K562 (cell line): ENCODE results near the gene SLC29A2. TPM values are rescaled to one million over a fixed set of nuclear protein-coding genes. Genes with fewer than 3 reads are reported as not detected.

Experiments
- ATAC-seq: fragments of 200-7000 bp; cut with Tn5 transposase; 3 replicates; pipeline ENCODE4 v1.9.1; 2020; ENCODE audit warnings: moderate library complexity
- BruUV-seq: library from RNA; stranded (reverse); fragments of 400-500 nt; replicated peaks from 2 replicates; lab custom pipeline; 2021; lab: Mats Ljungman, UMichigan
- CTCF ChIA-PET: fragments of 300-600 bp; formaldehyde crosslinking; extraction: SDS; loops from one replicate; lab custom pipeline; 2021; ENCODE audit warnings: low intra/inter-chr PET ratio; lab: Yijun Ruan, JAX
- POLR2A ChIA-PET: fragments of 300-600, 350-650 bp; sonication (Branson Sonifier 250); formaldehyde crosslinking; extraction: SDS; loops from one replicate; lab custom pipeline; 2021; ENCODE audit warnings: antibody characterized with exemption, inconsistent platforms; lab: Yijun Ruan, JAX
- DNase-seq, 4 experiments: peaks; one replicate each; pipeline versions ENCODE4 v3.0.0 to v3.0.0-alpha.2; 2011 to 2018; ENCODE audit warnings: low spot score in 3 of 4, mixed read lengths in 3 of 4; ENCODE audit errors: extremely low read depth in 1 of 4
- FAIRE-seq: peaks from 2 replicates; lab custom pipeline; 2011; peaks lifted over from hg19 to GRCh38; lab: Jason Lieb, UNC
- H2AFZ ChIP-seq: 2 replicates; pipeline ENCODE4 v1.6.0; 2011; ENCODE audit warnings: low read depth, low read length, control low read depth, inconsistent platforms
- H3K27ac ChIP-seq: fragments of 200-600 bp; 3 replicates; pipeline ENCODE4 v1.8.0; 2011; ENCODE audit warnings: low read depth, mild to moderate bottlenecking, control low read depth, inconsistent platforms, low read length, moderate library complexity, mixed read lengths; ENCODE audit errors: extremely low read depth
- H3K27me3 ChIP-seq, 2 experiments: fragments of 300-600 bp in 1 of 2; 2 replicates in 1 of 2; 3 replicates in 1 of 2; pipeline versions ENCODE4 v1.6.0 to v1.8.0; 2011; ENCODE audit warnings: inconsistent platforms in 2 of 2, low read length in 2 of 2, mild to moderate bottlenecking in 1 of 2, mixed read lengths in 1 of 2, moderate library complexity in 1 of 2; ENCODE audit not compliant: control insufficient read depth in 2 of 2, insufficient read depth in 2 of 2
- H3K36me3 ChIP-seq: fragments of 300-600 bp; 3 replicates; pipeline ENCODE4 v1.8.0; 2011; ENCODE audit warnings: mild to moderate bottlenecking, low read length, inconsistent platforms; ENCODE audit not compliant: control insufficient read depth, insufficient read depth
- H3K4me1 ChIP-seq, 2 experiments: fragments of 200-600 bp in 1 of 2; replicated peaks in 1 of 2; 2 replicates in 1 of 2; 3 replicates in 1 of 2; pipeline versions ENCODE4 v1.5.1 to v1.8.0; 2011; ENCODE audit warnings: inconsistent platforms in 2 of 2, low read length in 2 of 2, mild to moderate bottlenecking in 1 of 2, mixed read lengths in 1 of 2, moderate library complexity in 1 of 2; ENCODE audit not compliant: control insufficient read depth in 2 of 2, insufficient read depth in 2 of 2
- H3K4me2 ChIP-seq: 2 replicates; pipeline ENCODE4 v1.6.1; 2011; ENCODE audit warnings: low read length, control low read depth, inconsistent platforms, mixed read lengths; ENCODE audit not compliant: insufficient read depth
- H3K4me3 ChIP-seq: fragments of 200-600 bp; sonication (generic), shearing (Covaris generic); 2 replicates; pipeline ENCODE4 v1.5.1; 2016; ENCODE audit warnings: control low read depth, inconsistent platforms
- H3K79me2 ChIP-seq: fragments of 200-600 bp; 3 replicates; pipeline ENCODE4 v1.8.0; 2011; ENCODE audit warnings: low read length, inconsistent platforms; ENCODE audit not compliant: control insufficient read depth, insufficient read depth
- H3K9ac ChIP-seq, 2 experiments: 2 replicates each; pipeline versions ENCODE4 v1.6.0 to v1.6.1; 2011; ENCODE audit warnings: low read depth in 2 of 2, low read length in 2 of 2, control low read depth in 1 of 2, inconsistent platforms in 1 of 2, mild to moderate bottlenecking in 1 of 2, mixed read lengths in 1 of 2; ENCODE audit not compliant: insufficient read depth in 1 of 2
- H3K9me1 ChIP-seq: one replicate; pipeline ENCODE4 v1.6.0; 2011; ENCODE audit warnings: inconsistent platforms, mild to moderate bottlenecking, low read length, moderate library complexity; ENCODE audit not compliant: control insufficient read depth, insufficient read depth
- H3K9me3 ChIP-seq: replicated peaks from 2 replicates; pipeline ENCODE4 v1.5.1; 2011; ENCODE audit warnings: low read depth, low read length, inconsistent platforms; ENCODE audit not compliant: control insufficient read depth, insufficient read depth
- H4K20me1 ChIP-seq: replicated peaks from 2 replicates; pipeline ENCODE4 v1.6.1; 2011; ENCODE audit warnings: low read length, inconsistent platforms, mixed read lengths; ENCODE audit not compliant: control insufficient read depth, insufficient read depth
- ADNP ChIP-seq: fragments of 200-800 bp; sonication (Bioruptor generic); IDR thresholded peaks from 2 replicates; pipeline ENCODE4 v1.6.1; 2016; ENCODE audit warnings: missing genetic modification characterization, missing compliant biosample characterization
- BCOR ChIP-seq: fragments of 450-650 bp; IDR thresholded peaks from 2 replicates; pipeline ENCODE4 v1.6.1; 2016
- C11orf30 ChIP-seq: fragments of 450-650 bp; IDR thresholded peaks from 2 replicates; pipeline ENCODE4 v1.6.1; 2016; ENCODE audit warnings: low read depth, mild to moderate bottlenecking
- FOXJ2 ChIP-seq: fragments of 200-800 bp; sonication (Bioruptor generic); IDR thresholded peaks from 2 replicates; pipeline ENCODE4 v1.6.1; 2016; ENCODE audit warnings: missing genetic modification characterization, missing compliant biosample characterization
- FOXK2 ChIP-seq, 2 experiments: fragments of 450-650 bp; IDR thresholded peaks in 1 of 2; conservative IDR thresholded peaks in 1 of 2; 2 replicates each; pipeline ENCODE4 v1.6.1; 2016; ENCODE audit warnings: low read depth in 2 of 2, mild to moderate bottlenecking in 1 of 2
- HMG20A ChIP-seq: fragments of 450-650 bp; formaldehyde crosslinking; conservative IDR thresholded peaks from 2 replicates; pipeline ENCODE4 v1.4.0; 2020; ENCODE audit warnings: mild to moderate bottlenecking, mixed read lengths
- KDM1A ChIP-seq, 2 experiments: fragments of 450-650 bp; IDR thresholded peaks; 2 replicates each; pipeline ENCODE4 v1.6.1; 2016; ENCODE audit warnings: mild to moderate bottlenecking in 2 of 2
- MAFF ChIP-seq: IDR thresholded peaks from 2 replicates; pipeline ENCODE4 v1.6.1; 2012; ENCODE audit warnings: low read length, improper control_type of control experiment
- MAFG ChIP-seq: fragments of 450-650 bp; conservative IDR thresholded peaks from 2 replicates; pipeline ENCODE4 v1.6.1; 2016; ENCODE audit warnings: missing genetic modification characterization, missing compliant biosample characterization
- MAFK ChIP-seq: IDR thresholded peaks from 2 replicates; pipeline ENCODE4 v1.6.1; 2011; ENCODE audit warnings: low read length, improper control_type of control experiment
- PHB ChIP-seq: fragments of 250-450 bp; sonication (Bioruptor Pico); IDR thresholded peaks from 2 replicates; pipeline ENCODE4 v1.5.0; 2021
- PHF8 ChIP-seq: fragments of 200-600 bp; sonication (generic); IDR thresholded peaks from 2 replicates; pipeline ENCODE4 v1.6.1; 2012; ENCODE audit warnings: mixed run types, mild to moderate bottlenecking, inconsistent platforms, low read length, moderate library complexity, borderline replicate concordance
- RBM25 ChIP-seq: fragments of 200-400 bp; formaldehyde crosslinking; IDR thresholded peaks from 2 replicates; pipeline ENCODE4 v1.6.1; 2018; ENCODE audit warnings: low read length, low read depth, moderate library complexity; ENCODE audit not compliant: severe bottlenecking
- TEAD1 ChIP-seq, 2 experiments: fragments of 450-650 bp in 1 of 2; sonication (generic) in 1 of 2; formaldehyde crosslinking; IDR thresholded peaks; 2 replicates each; pipeline versions ENCODE4 v1.4.0 to v1.8.0; 2020 to 2022; ENCODE audit warnings: mild to moderate bottlenecking in 2 of 2, missing genetic modification reagents in 1 of 2
- ZKSCAN8 ChIP-seq: fragments of 200-800 bp; sonication (Bioruptor generic); IDR thresholded peaks from 2 replicates; pipeline ENCODE4 v1.6.1; 2016; ENCODE audit warnings: missing genetic modification characterization, missing compliant biosample characterization
- ZNF121 ChIP-seq: sonication (generic); formaldehyde crosslinking; conservative IDR thresholded peaks from 2 replicates; pipeline ENCODE4 v1.8.0; 2022; ENCODE audit warnings: missing genetic modification reagents
- ZNF274 ChIP-seq: IDR thresholded peaks from 2 replicates; pipeline ENCODE4 v1.6.1; 2011; ENCODE audit warnings: low read depth, mild to moderate bottlenecking, low read length, moderate library complexity, borderline replicate concordance
- ZNF316 ChIP-seq: fragments of 450-650 bp; IDR thresholded peaks from 2 replicates; pipeline ENCODE4 v1.6.1; 2016
- ZNF395 ChIP-seq: fragments of 200-800 bp; sonication (Bioruptor generic); IDR thresholded peaks from 2 replicates; pipeline ENCODE4 v1.6.1; 2017; ENCODE audit warnings: missing genetic modification characterization, missing compliant biosample characterization
- WGBS: fragments of 100-300 bp; shearing (Covaris generic); methylation state at CpG from one replicate; pipeline ENCODE4 v1.1.6; 2016; ENCODE audit warnings: low coverage, mixed read lengths; ENCODE audit not compliant: insufficient coverage; ENCODE audit errors: missing lambda C conversion rate; 5-methylcytosine and 5-hydroxymethylcytosine counted together
- in situ Hi-C: fragments of 300-500 bp; cut with MboI; formaldehyde crosslinking; loops from 4 replicates; pipeline ENCODE4 v1.15.0; 2018; ENCODE audit warnings: inconsistent platforms, mixed read lengths
- intact Hi-C: fragments of 100-400 bp; cut with micrococcal nuclease; formaldehyde crosslinking; loops from 2 replicates; pipeline ENCODE4 v1.14.2; 2022
- polyA plus RNA-seq, 8 experiments: library from polyadenylated mRNA; depleted of rRNA in 4 of 8; stranded (reverse) in 5 of 8; unstranded in 3 of 8; fragments of >200 nt; fragmentation: Nextera tagmentation in 2 of 8; fragmentation: Illumina TruSeq in 1 of 8; extraction: Ambion mirVana in 2 of 8; extraction: Trizol in 1 of 8; gene quantifications; 2 replicates each; pipeline versions ENCODE4 v1.2.1 to v1.2.3, GENCODE V29; 2011 to 2014; ENCODE audit warnings: inconsistent platforms in 1 of 8, missing spikeins in 1 of 8
- total RNA-seq, 7 experiments: library from RNA; depleted of rRNA in 6 of 7; stranded (reverse); fragments of >200 nt in 6 of 7; fragmentation: Illumina TruSeq in 2 of 7; extraction: Trizol in 2 of 7; gene quantifications; 2 replicates each; pipeline versions ENCODE4 v1.2.1 to v1.2.3, GENCODE V29; 2011 to 2021; ENCODE audit warnings: low replicate concordance in 1 of 7

The SLC29A2 gene
- total and polyA plus RNA-seq, 9 of the 15 experiments (the other 6 are each of a cell fraction or from before 2014, with no cell fraction given), result 2.4 to 48.6 (median 14.2) TPM

- Histone ChIP-seq H3K4me2 (no peak overlapping the region), H4K20me1 (no peaks in the 10 kb centered on the region), H3K9me1 (peaks cover 4% of the 10 kb centered on the region), H3K27ac (no peak overlapping the region), H3K79me2 (no peaks in the 10 kb centered on the region), H3K36me3 (no peaks in the 10 kb centered on the region), H3K4me1 (peaks cover 20 to 76% of the 10 kb centered on the region in 2 experiments; a peak in 4 of 5 replicates), H2AFZ (peak overlapping the region; percentile 100), H3K4me3 (no peak overlapping the region), H3K27me3 (no peaks in the 10 kb centered on the region), H3K9me3 (no peaks in the 10 kb centered on the region), H3K9ac (no peak overlapping the region)
- intact Hi-C loops (loop anchor here (2.0 kb wide), 1 partner anchor 106 kb away; no protein-coding TSS in a partner anchor), in situ Hi-C loops (loop anchor here (5.0 kb wide), 1 partner anchor 112 kb away; no protein-coding TSS in a partner anchor)
- no TSS peak for BruUV-seq
- FAIRE-seq, result no peak
- TF ChIP-seq ZNF316 (peak; percentile 87), KDM1A (IDR thresholded peaks at IDR 0.05) (peak in 1 of 2 experiments; percentile 37; a peak in 2 of 4 replicates), MAFK (peak; percentile 38; the same call in 1 of the 2 replicates), MAFG (tag) (peak; percentile 74), PHF8 (no peak), TEAD1 (CRISPR knock-in tag; IDR thresholded peaks at IDR 0.05) (no peak), FOXK2 (conservative IDR thresholded peaks at IDR 0.05 in 1 of 2, IDR thresholded peaks at IDR 0.05 in 1 of 2; ENCODE audit: low read depth in 2 of 2) (no peak), MAFF (peak; percentile 50), ZNF395 (0 out of 2 replicates have a peak, but pooled peaks have one; percentile 10), ADNP (tag) (peak; percentile 50; the same call in 1 of the 2 replicates), FOXJ2 (tag) (no peak), ZKSCAN8 (CRISPR knock-in tag) (no peak), RBM25 (peak; percentile 47), HMG20A (CRISPR knock-in tag) (no peak), BCOR (peak; percentile 66), PHB (CRISPR knock-in tag) (no peak), C11orf30 (peak; percentile 81), ZNF121 (CRISPR knock-in tag) (peak; percentile 49; the same call in 1 of the 2 replicates), ZNF274 (no peak)
- no peak for ATAC-seq
- 86% methylated on average over 3 of the region's 3 CpGs for WGBS
- ChIA-PET CTCF (interaction anchor here (2.9 to 3.1 kb wide), 2 partner anchors 18 to 106 kb away, joined by 16 to 37 read pairs; no protein-coding TSS in a partner anchor), POLR2A (interaction anchor here (0.6 to 1.0 kb wide), 3 partner anchors 10 to 40 kb away, joined by 3 read pairs; partner anchors contain the start of gene YIF1A)
- peak in 1 of 4 experiments; percentile 8 for DNase-seq
Measured at GRCh38 chr11:66329165-66329673, 42.3 kb downstream of the SLC29A2 start.
